GM12891 (cell line): Measurements from ENCODE around the gene CDK14.

ENCODE experiments used
- POLR2A ChIP-seq: IDR thresholded peaks from 2 replicates; pipeline ENCODE4 v1.6.1; 2011; ENCODE audit warnings: low read depth, low read length, control low read depth
- POLR2AphosphoS5 ChIP-seq: IDR thresholded peaks from 2 replicates; pipeline ENCODE4 v1.6.1; 2011; ENCODE audit warnings: low read depth, low read length, control low read depth
- SPI1 ChIP-seq: IDR thresholded peaks from 2 replicates; pipeline ENCODE4 v1.6.1; 2011; ENCODE audit warnings: low read depth, low read length, control low read depth
- TAF1 ChIP-seq: IDR thresholded peaks from 2 replicates; pipeline ENCODE4 v1.6.1; 2011; ENCODE audit warnings: low read depth, low read length, control low read depth

DNA sequence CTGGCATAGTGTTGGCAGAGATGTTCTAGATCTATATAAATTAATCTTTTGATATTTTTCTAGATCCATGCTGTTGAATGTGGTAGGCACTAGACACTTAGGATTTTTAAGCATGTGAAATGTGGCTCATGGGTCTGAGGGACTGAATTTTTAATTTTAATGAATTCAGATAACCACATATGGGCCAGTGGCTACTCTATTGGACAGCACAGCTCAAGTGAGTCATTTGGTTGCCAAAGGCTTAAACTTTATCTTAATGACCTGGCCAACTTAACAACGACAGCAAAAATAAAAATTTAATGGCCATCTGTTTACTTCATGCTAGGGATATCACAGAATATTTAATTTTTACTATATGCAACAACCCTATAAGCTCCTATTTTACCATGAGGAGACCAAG, 61.4 kb downstream of the CDK14 start:
- TF ChIP-seq POLR2A: no peak
- TF ChIP-seq POLR2AphosphoS5: no peak
- TF ChIP-seq SPI1: no peak
- no peak for TF ChIP-seq TAF1
